ENCODE measurements around the gene FBXO42. TPM values are rescaled to one million over a fixed set of nuclear protein-coding genes. Genes with fewer than 3 reads are reported as not detected.

FBXO42 gene
- total and polyA plus RNA-seq, 2 donors (not counting 3 experiments of a cell fraction or from before 2014, with no cell fraction given) = 16.3 to 20.4 TPM

DNA sequence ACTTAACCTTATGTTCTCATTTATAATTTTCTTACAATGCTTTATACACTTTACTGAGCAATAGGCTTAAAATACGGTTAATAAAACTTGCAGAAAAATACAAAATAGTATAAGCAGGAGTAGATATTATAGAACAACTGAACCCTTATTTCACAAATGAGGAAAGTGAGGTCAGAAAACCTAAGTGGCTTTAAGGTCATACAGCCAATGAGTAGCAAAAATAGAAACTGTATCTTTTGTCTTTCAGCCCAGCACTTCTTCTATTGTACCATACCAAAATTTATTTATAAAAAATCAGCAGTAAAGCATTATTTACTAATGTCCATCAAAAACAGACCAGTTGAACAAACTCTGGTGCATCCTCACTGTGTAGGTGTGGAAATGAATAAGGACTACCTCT, 11.6 kb downstream of the FBXO42 start:
- no peaks in the 10 kb centered on the region for H3K27me3 ChIP-seq (ENCODE audit: control insufficient read depth in 2 of 2, insufficient read depth in 2 of 2, low read length in 2 of 2)
- H3K4me1 ChIP-seq (ENCODE audit: control insufficient read depth, extremely low read depth, insufficient read depth, low read length) = no peaks in the 10 kb centered on the region
- no peak overlapping the region for H3K9ac ChIP-seq (replicated peaks; ENCODE audit: extremely low read depth, insufficient read depth, low read length)
- ChIA-PET POLR2A (no interaction called here), CTCF (interaction anchor here (0.7 kb wide), 1 partner anchor 31 kb away, joined by 3 read pairs; no protein-coding TSS in a partner anchor)
- no peak overlapping the region for H3K4me3 ChIP-seq (replicated peaks in 1 of 3; ENCODE audit: insufficient read depth in 1 of 3, low read depth in 1 of 3, low read length in 3 of 3)
- peaks cover 64% of the 10 kb centered on the region for H3K79me2 ChIP-seq (ENCODE audit: control insufficient read depth, insufficient read depth, low read length)
- no peak for FAIRE-seq
- H2AFZ ChIP-seq (ENCODE audit: low read depth, low read length) = no peak overlapping the region
- dilution Hi-C loops (cut with MboI; ENCODE audit: extremely low pct_ligation_motif_present, low sequenced_read_pairs) (no loop called here), intact Hi-C loops (cut with micrococcal nuclease) (no loop called here)
- H3K9me1 ChIP-seq (replicated peaks; ENCODE audit: control insufficient read depth, extremely low read depth, insufficient read depth, low read length) = no peaks in the 10 kb centered on the region
- no TSS peak for BruUV-seq (replicated peaks)
- no peak overlapping the region for H3K27ac ChIP-seq (ENCODE audit: insufficient read depth, low read depth, low read length)
- no peak overlapping the region for H3K4me2 ChIP-seq (ENCODE audit: insufficient read depth, low read length)
- H3K9me3 ChIP-seq (replicated peaks; ENCODE audit: control insufficient read depth, insufficient read depth, low read length) = no peaks in the 10 kb centered on the region
- TF ChIP-seq, protein P1, sequence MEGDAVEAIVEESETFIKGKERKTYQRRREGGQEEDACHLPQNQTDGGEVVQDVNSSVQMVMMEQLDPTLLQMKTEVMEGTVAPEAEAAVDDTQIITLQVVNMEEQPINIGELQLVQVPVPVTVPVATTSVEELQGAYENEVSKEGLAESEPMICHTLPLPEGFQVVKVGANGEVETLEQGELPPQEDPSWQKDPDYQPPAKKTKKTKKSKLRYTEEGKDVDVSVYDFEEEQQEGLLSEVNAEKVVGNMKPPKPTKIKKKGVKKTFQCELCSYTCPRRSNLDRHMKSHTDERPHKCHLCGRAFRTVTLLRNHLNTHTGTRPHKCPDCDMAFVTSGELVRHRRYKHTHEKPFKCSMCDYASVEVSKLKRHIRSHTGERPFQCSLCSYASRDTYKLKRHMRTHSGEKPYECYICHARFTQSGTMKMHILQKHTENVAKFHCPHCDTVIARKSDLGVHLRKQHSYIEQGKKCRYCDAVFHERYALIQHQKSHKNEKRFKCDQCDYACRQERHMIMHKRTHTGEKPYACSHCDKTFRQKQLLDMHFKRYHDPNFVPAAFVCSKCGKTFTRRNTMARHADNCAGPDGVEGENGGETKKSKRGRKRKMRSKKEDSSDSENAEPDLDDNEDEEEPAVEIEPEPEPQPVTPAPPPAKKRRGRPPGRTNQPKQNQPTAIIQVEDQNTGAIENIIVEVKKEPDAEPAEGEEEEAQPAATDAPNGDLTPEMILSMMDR (IDR thresholded peaks at IDR 0.05; ENCODE audit: extremely low read depth in 1 of 2, insufficient read depth in 1 of 2, low read depth in 1 of 2, low read length in 2 of 2) = no peak
- TF ChIP-seq JUN (IDR thresholded peaks at IDR 0.05; ENCODE audit: borderline replicate concordance, insufficient read depth, insufficient read length, low read depth) (no peak), EZH2 (IDR thresholded peaks at IDR 0.05; ENCODE audit: borderline replicate concordance, low read depth, low read length, severe bottlenecking) (no peak), POLR2AphosphoS5 (IDR thresholded peaks at IDR 0.05; ENCODE audit: insufficient read depth, low read depth, low read length) (no peak), GATA2 (IDR thresholded peaks at IDR 0.05; ENCODE audit: insufficient read depth, insufficient read length, low read depth, low read length) (no peak)
- no peaks in the 10 kb centered on the region for H3K36me3 ChIP-seq (ENCODE audit: control insufficient read depth in 2 of 2, extremely low read depth in 1 of 2, insufficient read depth in 2 of 2, low read length in 2 of 2)
- no peak for DNase-seq (ENCODE audit: low read depth, low spot score)
- no peaks in the 10 kb centered on the region for H4K20me1 ChIP-seq (replicated peaks; ENCODE audit: control insufficient read depth, extremely low read depth, insufficient read depth, low read length)

DNA sequence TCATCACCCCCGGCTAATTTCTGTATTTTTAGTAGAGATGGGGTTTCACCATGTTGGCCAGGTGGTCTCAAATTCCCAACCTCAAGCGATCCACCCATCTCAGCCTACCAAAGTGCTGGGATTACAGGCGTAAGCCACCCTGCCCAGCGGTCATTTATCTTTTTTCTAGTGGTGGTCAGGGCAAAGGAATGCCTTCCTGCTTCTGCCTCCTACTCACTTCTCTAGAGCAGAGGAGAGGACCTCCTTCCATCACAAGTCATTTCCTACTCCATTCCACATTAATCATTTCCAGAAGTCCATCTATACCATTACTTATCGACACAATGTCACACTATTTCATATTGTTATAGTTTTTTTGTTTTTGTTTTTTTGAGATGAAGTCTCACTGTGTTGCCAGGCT, 13.3 kb downstream of the FBXO42 start:
- H2AFZ ChIP-seq (ENCODE audit: low read depth, low read length) = no peak overlapping the region
- FAIRE-seq (no peak), DNase-seq (ENCODE audit: low read depth, low spot score) (no peak)
- H3K4me2 ChIP-seq (ENCODE audit: insufficient read depth, low read length) = no peak overlapping the region
- no peaks in the 10 kb centered on the region for H4K20me1 ChIP-seq (replicated peaks; ENCODE audit: control insufficient read depth, extremely low read depth, insufficient read depth, low read length)
- H3K4me1 ChIP-seq (ENCODE audit: control insufficient read depth, extremely low read depth, insufficient read depth, low read length) = no peaks in the 10 kb centered on the region
- H3K27ac ChIP-seq (ENCODE audit: insufficient read depth, low read depth, low read length) = no peak overlapping the region
- H3K36me3 ChIP-seq (ENCODE audit: control insufficient read depth in 2 of 2, extremely low read depth in 1 of 2, insufficient read depth in 2 of 2, low read length in 2 of 2) = no peaks in the 10 kb centered on the region
- TF ChIP-seq POLR2A (IDR thresholded peaks at IDR 0.05; ENCODE audit: low read depth, low read length) (no peak), GATA2 (IDR thresholded peaks at IDR 0.05; ENCODE audit: insufficient read depth, insufficient read length, low read depth, low read length) (no peak), EZH2 (IDR thresholded peaks at IDR 0.05; ENCODE audit: borderline replicate concordance, low read depth, low read length, severe bottlenecking) (no peak), POLR2AphosphoS5 (IDR thresholded peaks at IDR 0.05; ENCODE audit: insufficient read depth, low read depth, low read length) (no peak), FOS (IDR thresholded peaks at IDR 0.05; ENCODE audit: borderline replicate concordance, insufficient read depth, low read length) (no peak), MYC (IDR thresholded peaks at IDR 0.05; ENCODE audit: low read depth, low read length) (no peak), JUN (IDR thresholded peaks at IDR 0.05; ENCODE audit: borderline replicate concordance, insufficient read depth, insufficient read length, low read depth) (no peak)
- TF ChIP-seq, protein P2, sequence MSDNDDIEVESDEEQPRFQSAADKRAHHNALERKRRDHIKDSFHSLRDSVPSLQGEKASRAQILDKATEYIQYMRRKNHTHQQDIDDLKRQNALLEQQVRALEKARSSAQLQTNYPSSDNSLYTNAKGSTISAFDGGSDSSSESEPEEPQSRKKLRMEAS (IDR thresholded peaks at IDR 0.05; ENCODE audit: insufficient read depth, insufficient read length) = no peak
- TF ChIP-seq, protein P1 (IDR thresholded peaks at IDR 0.05; ENCODE audit: extremely low read depth in 1 of 2, insufficient read depth in 1 of 2, low read depth in 1 of 2, low read length in 2 of 2) = no peak
- no peaks in the 10 kb centered on the region for H3K9me3 ChIP-seq (replicated peaks; ENCODE audit: control insufficient read depth, insufficient read depth, low read length)
- H3K4me3 ChIP-seq (replicated peaks in 1 of 3; ENCODE audit: insufficient read depth in 1 of 3, low read depth in 1 of 3, low read length in 3 of 3) = no peak overlapping the region
- H3K9ac ChIP-seq (replicated peaks; ENCODE audit: extremely low read depth, insufficient read depth, low read length) = no peak overlapping the region
- no TSS peak for BruUV-seq (replicated peaks)
- H3K9me1 ChIP-seq (replicated peaks; ENCODE audit: control insufficient read depth, extremely low read depth, insufficient read depth, low read length) = no peaks in the 10 kb centered on the region
- intact Hi-C loops (cut with micrococcal nuclease) = no loop called here
- H3K79me2 ChIP-seq (ENCODE audit: control insufficient read depth, insufficient read depth, low read length) = peaks cover 63% of the 10 kb centered on the region
- CTCF ChIA-PET = no interaction called here
- dilution Hi-C loops (cut with MboI; ENCODE audit: extremely low pct_ligation_motif_present, low sequenced_read_pairs) = no loop called here
- POLR2A ChIA-PET = no interaction called here
- no peaks in the 10 kb centered on the region for H3K27me3 ChIP-seq (ENCODE audit: control insufficient read depth in 2 of 2, insufficient read depth in 2 of 2, low read length in 2 of 2)

All from endothelial cell of umbilical vein (primary cell).